OCI-LY3 (cell line): ENCODE measurements around the gene GPC3.

ENCODE experiments used
- EZH2phosphoT487 ChIP-seq: fragments of 200-600 bp; shearing (Covaris generic); IDR thresholded peaks from 2 replicates; pipeline ENCODE4 v1.6.1; 2018; ENCODE audit warnings: antibody characterized with exemption, mixed run types, low read depth
- TF ChIP-seq, protein P1 (sequence below): fragments of 200-600, 300-600 bp; sonication (generic); IDR thresholded peaks from 2 replicates; pipeline ENCODE4 v1.5.1; 2014; ENCODE audit warnings: antibody characterized with exemption, low read length, low read depth

DNA sequence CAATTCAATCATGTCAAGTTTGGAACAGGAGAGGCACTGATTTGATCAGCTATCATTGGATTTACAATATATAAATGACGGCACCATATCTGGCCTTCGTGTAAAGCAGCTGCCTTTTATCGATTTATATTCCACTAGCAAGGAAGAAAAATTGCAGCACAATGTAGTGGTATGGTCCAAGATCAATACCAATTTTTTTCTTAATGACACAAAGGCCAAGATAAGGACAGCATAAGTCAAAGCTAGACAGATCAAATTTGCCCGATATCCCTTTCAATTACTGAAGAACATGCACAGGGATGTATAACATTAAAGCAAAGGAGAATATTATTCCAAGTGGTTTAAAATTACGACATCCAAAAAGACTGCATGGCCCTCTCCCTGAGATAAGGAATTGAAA, 167.4 kb downstream of the GPC3 start:
- TF ChIP-seq, protein P1, sequence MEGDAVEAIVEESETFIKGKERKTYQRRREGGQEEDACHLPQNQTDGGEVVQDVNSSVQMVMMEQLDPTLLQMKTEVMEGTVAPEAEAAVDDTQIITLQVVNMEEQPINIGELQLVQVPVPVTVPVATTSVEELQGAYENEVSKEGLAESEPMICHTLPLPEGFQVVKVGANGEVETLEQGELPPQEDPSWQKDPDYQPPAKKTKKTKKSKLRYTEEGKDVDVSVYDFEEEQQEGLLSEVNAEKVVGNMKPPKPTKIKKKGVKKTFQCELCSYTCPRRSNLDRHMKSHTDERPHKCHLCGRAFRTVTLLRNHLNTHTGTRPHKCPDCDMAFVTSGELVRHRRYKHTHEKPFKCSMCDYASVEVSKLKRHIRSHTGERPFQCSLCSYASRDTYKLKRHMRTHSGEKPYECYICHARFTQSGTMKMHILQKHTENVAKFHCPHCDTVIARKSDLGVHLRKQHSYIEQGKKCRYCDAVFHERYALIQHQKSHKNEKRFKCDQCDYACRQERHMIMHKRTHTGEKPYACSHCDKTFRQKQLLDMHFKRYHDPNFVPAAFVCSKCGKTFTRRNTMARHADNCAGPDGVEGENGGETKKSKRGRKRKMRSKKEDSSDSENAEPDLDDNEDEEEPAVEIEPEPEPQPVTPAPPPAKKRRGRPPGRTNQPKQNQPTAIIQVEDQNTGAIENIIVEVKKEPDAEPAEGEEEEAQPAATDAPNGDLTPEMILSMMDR = no peak
- no peak for TF ChIP-seq EZH2phosphoT487
